ENCODE measurements around the gene ALPG. TPM values are rescaled to one million over a fixed set of nuclear protein-coding genes. Genes with fewer than 3 reads are reported as not detected.

Gene ALPG
- polyA plus RNA-seq, 1 donor (not counting 4 experiments of a cell fraction or from before 2014, with no cell fraction given): not detected

- H3K36me3 ChIP-seq (ENCODE audit: control insufficient read depth in 2 of 2, extremely low read depth in 1 of 2, insufficient read depth in 2 of 2, low read length in 2 of 2): no peaks in the 10 kb centered on the region
- H3K79me2 ChIP-seq (ENCODE audit: control insufficient read depth, insufficient read depth, low read length): no peaks in the 10 kb centered on the region
- peaks cover 19% of the 10 kb centered on the region for H3K27me3 ChIP-seq (ENCODE audit: control insufficient read depth, extremely low read depth, insufficient read depth, low read length)
- no peak overlapping the region for H3K4me3 ChIP-seq (ENCODE audit: control insufficient read depth in 2 of 3, extremely low read depth in 1 of 3, insufficient read depth in 2 of 3, low read depth in 1 of 3, low read length in 3 of 3)
- no peak overlapping the region for H3K9ac ChIP-seq (ENCODE audit: control insufficient read depth, extremely low read depth, insufficient read depth, low read length)
- H3K9me1 ChIP-seq (ENCODE audit: control insufficient read depth, extremely low read depth, insufficient read depth, low read length): no peaks in the 10 kb centered on the region
- FAIRE-seq: no peak
- H4K20me1 ChIP-seq (ENCODE audit: control insufficient read depth, extremely low read depth, insufficient read depth, low read length): no peaks in the 10 kb centered on the region
- no peaks in the 10 kb centered on the region for H3K9me3 ChIP-seq (ENCODE audit: control insufficient read depth, low read depth, low read length)
- TF ChIP-seq, protein P1, sequence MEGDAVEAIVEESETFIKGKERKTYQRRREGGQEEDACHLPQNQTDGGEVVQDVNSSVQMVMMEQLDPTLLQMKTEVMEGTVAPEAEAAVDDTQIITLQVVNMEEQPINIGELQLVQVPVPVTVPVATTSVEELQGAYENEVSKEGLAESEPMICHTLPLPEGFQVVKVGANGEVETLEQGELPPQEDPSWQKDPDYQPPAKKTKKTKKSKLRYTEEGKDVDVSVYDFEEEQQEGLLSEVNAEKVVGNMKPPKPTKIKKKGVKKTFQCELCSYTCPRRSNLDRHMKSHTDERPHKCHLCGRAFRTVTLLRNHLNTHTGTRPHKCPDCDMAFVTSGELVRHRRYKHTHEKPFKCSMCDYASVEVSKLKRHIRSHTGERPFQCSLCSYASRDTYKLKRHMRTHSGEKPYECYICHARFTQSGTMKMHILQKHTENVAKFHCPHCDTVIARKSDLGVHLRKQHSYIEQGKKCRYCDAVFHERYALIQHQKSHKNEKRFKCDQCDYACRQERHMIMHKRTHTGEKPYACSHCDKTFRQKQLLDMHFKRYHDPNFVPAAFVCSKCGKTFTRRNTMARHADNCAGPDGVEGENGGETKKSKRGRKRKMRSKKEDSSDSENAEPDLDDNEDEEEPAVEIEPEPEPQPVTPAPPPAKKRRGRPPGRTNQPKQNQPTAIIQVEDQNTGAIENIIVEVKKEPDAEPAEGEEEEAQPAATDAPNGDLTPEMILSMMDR (optimal IDR thresholded peaks at IDR 0.05 in 1 of 3, IDR thresholded peaks at IDR 0.05 in 1 of 3, conservative IDR thresholded peaks at IDR 0.05 in 1 of 3; ENCODE audit: extremely low read depth in 1 of 3, insufficient read depth in 2 of 3, low read length in 3 of 3): no peak
- TF ChIP-seq EZH2 (IDR thresholded peaks at IDR 0.05; ENCODE audit: low read length): no peak
- dilution Hi-C loops (cut with MboI; ENCODE audit: extremely low pct_ligation_motif_present, low sequenced_read_pairs): no loop called here
- no peak overlapping the region for H3K27ac ChIP-seq (ENCODE audit: control insufficient read depth, insufficient read depth, low read length)
- H2AFZ ChIP-seq (ENCODE audit: control insufficient read depth, low read length): no peak overlapping the region
- no peak for DNase-seq (ENCODE audit: low read depth, low spot score)
- no peaks in the 10 kb centered on the region for H3K4me1 ChIP-seq (ENCODE audit: control insufficient read depth, extremely low read depth, insufficient read depth, low read length)
- H3K4me2 ChIP-seq (ENCODE audit: control insufficient read depth, extremely low read depth, insufficient read depth, low read depth, low read length): no peak overlapping the region
Observed at GRCh38 chr2:232411901-232412629, 5.4 kb downstream of the ALPG start.

GRCh38 chr2:232412986-232413385 is 6.3 kb downstream of the ALPG start:
- H3K27me3 ChIP-seq (ENCODE audit: control insufficient read depth, extremely low read depth, insufficient read depth, low read length): peaks cover 27% of the 10 kb centered on the region
- H3K4me2 ChIP-seq (ENCODE audit: control insufficient read depth, extremely low read depth, insufficient read depth, low read depth, low read length): no peak overlapping the region
- H4K20me1 ChIP-seq (ENCODE audit: control insufficient read depth, extremely low read depth, insufficient read depth, low read length): peaks cover 2% of the 10 kb centered on the region
- no peaks in the 10 kb centered on the region for H3K79me2 ChIP-seq (ENCODE audit: control insufficient read depth, insufficient read depth, low read length)
- H3K36me3 ChIP-seq (ENCODE audit: control insufficient read depth in 2 of 2, extremely low read depth in 1 of 2, insufficient read depth in 2 of 2, low read length in 2 of 2): no peaks in the 10 kb centered on the region
- FAIRE-seq: no peak
- TF ChIP-seq, protein P1 (optimal IDR thresholded peaks at IDR 0.05 in 1 of 3, IDR thresholded peaks at IDR 0.05 in 1 of 3, conservative IDR thresholded peaks at IDR 0.05 in 1 of 3; ENCODE audit: extremely low read depth in 1 of 3, insufficient read depth in 2 of 3, low read length in 3 of 3): no peak
- TF ChIP-seq EZH2 (IDR thresholded peaks at IDR 0.05; ENCODE audit: low read length): no peak
- no peaks in the 10 kb centered on the region for H3K9me1 ChIP-seq (ENCODE audit: control insufficient read depth, extremely low read depth, insufficient read depth, low read length)
- DNase-seq (ENCODE audit: low read depth, low spot score): no peak
- no peak overlapping the region for H3K9ac ChIP-seq (ENCODE audit: control insufficient read depth, extremely low read depth, insufficient read depth, low read length)
- no peaks in the 10 kb centered on the region for H3K4me1 ChIP-seq (ENCODE audit: control insufficient read depth, extremely low read depth, insufficient read depth, low read length)
- H3K9me3 ChIP-seq (ENCODE audit: control insufficient read depth, low read depth, low read length): no peaks in the 10 kb centered on the region
- no peak overlapping the region for H3K4me3 ChIP-seq (ENCODE audit: control insufficient read depth in 2 of 3, extremely low read depth in 1 of 3, insufficient read depth in 2 of 3, low read depth in 1 of 3, low read length in 3 of 3)
- no peak overlapping the region for H2AFZ ChIP-seq (ENCODE audit: control insufficient read depth, low read length)
- dilution Hi-C loops (cut with MboI; ENCODE audit: extremely low pct_ligation_motif_present, low sequenced_read_pairs): no loop called here
- no peak overlapping the region for H3K27ac ChIP-seq (ENCODE audit: control insufficient read depth, insufficient read depth, low read length)
